WTC11 (cell line): ENCODE measurements around the gene MORN1. TPM values are rescaled to one million over a fixed set of nuclear protein-coding genes. Genes with fewer than 3 reads are reported as not detected.

Source experiments
- ATAC-seq: fragments of 200-7000 bp; cut with Tn5 transposase; 2 replicates; pipeline ENCODE4 v1.10.0; 2021; ENCODE audit warnings: mild to moderate bottlenecking, moderate library complexity
- CTCF ChIA-PET: fragments of 300-600 bp; sonication (Branson Sonifier 250); formaldehyde crosslinking; loops from one replicate; lab custom pipeline; 2021; ENCODE audit warnings: antibody characterized with exemption; lab: Charles Lee
- POLR2A ChIA-PET: fragments of 350-600 bp; sonication (Branson Sonifier 250); formaldehyde crosslinking; loops from one replicate; lab custom pipeline; 2021; ENCODE audit warnings: antibody characterized with exemption; lab: Charles Lee
- DNase-seq: peaks from one replicate; pipeline ENCODE4 v3.0.0; 2021; ENCODE audit warnings: low spot score
- H3K27ac Mint-ChIP-seq: 2 replicates; pipeline ENCODE4 v1.8.0; 2021; ENCODE audit warnings: mixed read lengths
- H3K27me3 Mint-ChIP-seq: 2 replicates; pipeline ENCODE4 v1.8.0; 2021; ENCODE audit warnings: low read depth, mild to moderate bottlenecking, moderate library complexity, mixed read lengths
- H3K36me3 Mint-ChIP-seq: 2 replicates; pipeline ENCODE4 v1.8.0; 2021; ENCODE audit warnings: mixed read lengths
- H3K4me1 Mint-ChIP-seq: 2 replicates; pipeline ENCODE4 v1.8.0; 2022; ENCODE audit warnings: mixed read lengths
- H3K4me3 Mint-ChIP-seq: 2 replicates; pipeline ENCODE4 v1.8.0; 2021; ENCODE audit warnings: mild to moderate bottlenecking, moderate library complexity, mixed read lengths
- H3K9me3 Mint-ChIP-seq: 2 replicates; pipeline ENCODE4 v1.8.0; 2021; ENCODE audit warnings: mixed read lengths
- CREB1 ChIP-seq: sonication (generic); formaldehyde crosslinking; IDR thresholded peaks from 2 replicates; pipeline ENCODE4 v1.8.0; 2023; ENCODE audit warnings: mild to moderate bottlenecking, missing genetic modification reagents
- CTCF ChIP-seq: fragments of 200-600 bp; IDR thresholded peaks from 2 replicates; pipeline ENCODE4 v1.8.0; 2022; ENCODE audit warnings: antibody characterized with exemption
- E2F4 ChIP-seq: sonication (generic); formaldehyde crosslinking; IDR thresholded peaks from 2 replicates; pipeline ENCODE4 v1.8.1; 2022; ENCODE audit warnings: low read depth, mild to moderate bottlenecking, moderate library complexity, missing genetic modification reagents, borderline replicate concordance
- E2F5 ChIP-seq: sonication (generic); formaldehyde crosslinking; IDR thresholded peaks from 2 replicates; pipeline ENCODE4 v1.8.1; 2022; ENCODE audit warnings: mild to moderate bottlenecking, moderate library complexity, missing genetic modification reagents
- HMGXB4 ChIP-seq: sonication (generic); formaldehyde crosslinking; IDR thresholded peaks from 2 replicates; pipeline ENCODE4 v1.8.1; 2023; ENCODE audit warnings: mild to moderate bottlenecking, moderate library complexity, missing genetic modification reagents
- JAZF1 ChIP-seq: fragments of 250-450 bp; sonication (Bioruptor Pico); IDR thresholded peaks from 2 replicates; pipeline ENCODE4 v1.9.0; 2021; ENCODE audit warnings: moderate library complexity, mild to moderate bottlenecking, inconsistent platforms
- KAT7 ChIP-seq: sonication (generic); formaldehyde crosslinking; IDR thresholded peaks from 2 replicates; pipeline ENCODE4 v1.8.1; 2023; ENCODE audit warnings: missing genetic modification reagents, mild to moderate bottlenecking, borderline replicate concordance
- MAX ChIP-seq: sonication (generic); formaldehyde crosslinking; IDR thresholded peaks from 2 replicates; pipeline ENCODE4 v1.8.0; 2022; ENCODE audit warnings: mild to moderate bottlenecking, missing genetic modification reagents
- MXD4 ChIP-seq: fragments of 250-450 bp; sonication (Bioruptor Pico); IDR thresholded peaks from 2 replicates; pipeline ENCODE4 v1.8.0; 2021; ENCODE audit warnings: mild to moderate bottlenecking, moderate library complexity, borderline replicate concordance
- PRRX2 ChIP-seq: fragments of 250-450 bp; sonication (Bioruptor Pico); IDR thresholded peaks from 2 replicates; pipeline ENCODE4 v1.8.0; 2021; ENCODE audit warnings: mild to moderate bottlenecking
- TCF7 ChIP-seq: sonication (generic); formaldehyde crosslinking; IDR thresholded peaks from 2 replicates; pipeline ENCODE4 v1.8.0; 2022; ENCODE audit warnings: mild to moderate bottlenecking, low read depth, missing genetic modification reagents, moderate library complexity
- TEAD1 ChIP-seq: sonication (generic); formaldehyde crosslinking; IDR thresholded peaks from 2 replicates; pipeline ENCODE4 v1.8.0; 2022; ENCODE audit warnings: mild to moderate bottlenecking, missing genetic modification reagents
- USF1 ChIP-seq: sonication (generic); formaldehyde crosslinking; IDR thresholded peaks from 2 replicates; pipeline ENCODE4 v1.8.0; 2022; ENCODE audit warnings: mild to moderate bottlenecking, missing genetic modification reagents
- ZBTB21 ChIP-seq: sonication (generic); formaldehyde crosslinking; IDR thresholded peaks from 2 replicates; pipeline ENCODE4 v1.8.1; 2023; ENCODE audit warnings: mild to moderate bottlenecking, missing genetic modification reagents, borderline replicate concordance
- ZBTB43 ChIP-seq: sonication (generic); formaldehyde crosslinking; IDR thresholded peaks from 2 replicates; pipeline ENCODE4 v1.8.1; 2023; ENCODE audit warnings: mild to moderate bottlenecking, missing genetic modification reagents
- ZNF317 ChIP-seq: sonication (generic); formaldehyde crosslinking; IDR thresholded peaks from 2 replicates; pipeline ENCODE4 v1.8.1; 2023; ENCODE audit warnings: low read depth, mild to moderate bottlenecking, moderate library complexity, missing genetic modification reagents, borderline replicate concordance
- total RNA-seq: library from RNA; stranded (reverse); gene quantifications from 3 replicates; pipeline ENCODE4 v1.2.3, GENCODE V29; 2021

MORN1 gene
- total RNA-seq, 1 experiment from 2014 or later: 14.5 TPM

GRCh38 chr1:2414297-2414958 is 23.1 kb upstream of the MORN1 start:
- POLR2A ChIA-PET: interaction anchor here (0.7 kb wide), 1 partner anchor 904 kb away, joined by 3 read pairs; no protein-coding TSS in a partner anchor
- DNase-seq: peak; percentile 86
- H3K27me3 Mint-ChIP-seq: no peaks in the 10 kb centered on the region; the same call in 1 of the 2 replicates
- peak overlapping the region; percentile 96 for H3K27ac Mint-ChIP-seq
- TF ChIP-seq CTCF (peak; percentile 77), E2F4 (CRISPR knock-in tag) (no peak), ZBTB43 (CRISPR knock-in tag) (0 out of 2 replicates have a peak, but pooled peaks have one; percentile 37), MXD4 (no peak), PRRX2 (no peak)
- CTCF ChIA-PET: interaction anchor here (0.6 to 1.3 kb wide), 19 partner anchors 12 to 1304 kb away, joined by 3 to 8 read pairs (median 3); partner anchors contain the start of genes HES5, PANK4 and PRXL2B
- H3K4me1 Mint-ChIP-seq: peaks cover 16% of the 10 kb centered on the region
- H3K36me3 Mint-ChIP-seq: peaks cover 3% of the 10 kb centered on the region; the same call in 1 of the 2 replicates
- ATAC-seq: peak; percentile 45
- peak overlapping the region; percentile 75 for H3K4me3 Mint-ChIP-seq
- H3K9me3 Mint-ChIP-seq: no peaks in the 10 kb centered on the region

- peak; percentile 30 for DNase-seq
- ChIA-PET CTCF (interaction anchor here (0.6 to 1.8 kb wide), 10 partner anchors 18 to 219 kb away, joined by 3 to 9 read pairs (median 4); partner anchors contain the start of gene PANK4), POLR2A (interaction anchor here (0.5 to 1.1 kb wide), 2 partner anchors 22 to 165 kb away, joined by 4 read pairs; partner anchors contain the start of genes MORN1 and RER1)
- no peaks in the 10 kb centered on the region; the same call in 1 of the 2 replicates for H3K27me3 Mint-ChIP-seq
- H3K27ac Mint-ChIP-seq: peak overlapping the region; percentile 96
- H3K9me3 Mint-ChIP-seq: no peaks in the 10 kb centered on the region
- ATAC-seq: peak; percentile 23
- 0 out of 2 replicates have a peak, but pooled peaks have one; percentile 17 for TF ChIP-seq MAX
- peak; percentile 54 for TF ChIP-seq USF1 (CRISPR knock-in tag)
- peak; percentile 41; the same call in 1 of the 2 replicates for TF ChIP-seq E2F5 (CRISPR knock-in tag)
- TF ChIP-seq ZNF317 (CRISPR knock-in tag): no peak
- H3K4me3 Mint-ChIP-seq: peak overlapping the region; percentile 75
- H3K36me3 Mint-ChIP-seq: peaks cover 8% of the 10 kb centered on the region; the same call in 1 of the 2 replicates
- H3K4me1 Mint-ChIP-seq: peaks cover 16% of the 10 kb centered on the region
Measured at GRCh38 chr1:2413495-2414296, 22.3 kb upstream of the MORN1 start.

- Mint-ChIP-seq H3K27ac (no peak overlapping the region), H3K4me1 (peaks cover 16% of the 10 kb centered on the region), H3K27me3 (no peaks in the 10 kb centered on the region; the same call in 1 of the 2 replicates), H3K4me3 (peak overlapping the region; percentile 75), H3K36me3 (peaks cover 8% of the 10 kb centered on the region; the same call in 1 of the 2 replicates), H3K9me3 (no peaks in the 10 kb centered on the region)
- ChIA-PET POLR2A (interaction anchor here (0.5 to 1.1 kb wide), 2 partner anchors 21 to 165 kb away, joined by 4 read pairs; partner anchors contain the start of genes MORN1 and RER1), CTCF (interaction anchor here (0.6 to 1.8 kb wide), 7 partner anchors 19 to 218 kb away, joined by 4 to 9 read pairs (median 4); partner anchors contain the start of gene PANK4)
- ATAC-seq: peak; percentile 4
- peak; percentile 34 for DNase-seq
- TF ChIP-seq KAT7 (no peak; the same call in 1 of the 2 replicates), E2F4 (CRISPR knock-in tag) (peak; percentile 45; the same call in 1 of the 2 replicates), MXD4 (no peak), ZBTB21 (CRISPR knock-in tag) (no peak), JAZF1 (CRISPR knock-in tag) (no peak), TEAD1 (CRISPR knock-in tag) (peak; percentile 30; the same call in 1 of the 2 replicates), HMGXB4 (peak; percentile 57; the same call in 1 of the 2 replicates), TCF7 (CRISPR knock-in tag) (no peak), CREB1 (CRISPR knock-in tag) (no peak)
Measured at GRCh38 chr1:2412773-2413494, 21.6 kb upstream of the MORN1 start.
